NCI-H2107 (cell line): Measurements from ENCODE around the gene SRPK2.
"Not testable (repeated sequence)": the region's sequence is repeated elsewhere in the genome, so short reads cannot be mapped to it uniquely, and the experiment has no call there.

Source experiments
- DNase-seq: peaks from one replicate; lab custom pipeline; 2025; lab: John Stamatoyannopoulos, UW

Gene SRPK2

DNA sequence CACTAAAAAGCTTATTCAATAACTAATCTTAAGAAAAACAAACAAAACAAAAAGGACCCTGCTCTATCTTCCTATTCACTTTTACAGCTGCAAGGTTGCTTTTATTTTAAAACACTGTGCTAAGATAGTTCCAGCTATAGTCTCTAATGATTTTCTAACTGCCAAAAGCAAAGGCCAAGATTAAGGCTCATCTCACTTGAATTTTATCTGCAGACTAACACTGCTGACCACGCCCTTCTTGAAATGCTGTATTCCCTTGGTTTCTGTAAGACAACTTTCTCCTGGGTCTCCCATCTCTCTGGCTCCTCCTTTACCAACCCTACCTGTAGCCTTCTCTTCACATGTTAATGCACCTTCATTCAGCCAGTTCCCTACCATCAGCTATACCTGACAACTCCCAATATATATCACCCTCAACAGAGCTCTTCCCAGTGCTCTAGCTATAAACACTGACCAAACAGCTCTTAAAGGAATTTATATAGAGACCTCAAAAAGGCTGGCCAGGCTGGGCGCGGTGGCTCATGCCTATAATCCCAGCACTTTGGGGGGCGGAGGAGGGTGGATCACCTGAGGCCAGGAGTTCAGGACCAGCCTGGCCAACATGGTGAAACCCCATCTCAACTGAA, 11.7 kb downstream of the SRPK2 start:
- no peak for DNase-seq

DNA sequence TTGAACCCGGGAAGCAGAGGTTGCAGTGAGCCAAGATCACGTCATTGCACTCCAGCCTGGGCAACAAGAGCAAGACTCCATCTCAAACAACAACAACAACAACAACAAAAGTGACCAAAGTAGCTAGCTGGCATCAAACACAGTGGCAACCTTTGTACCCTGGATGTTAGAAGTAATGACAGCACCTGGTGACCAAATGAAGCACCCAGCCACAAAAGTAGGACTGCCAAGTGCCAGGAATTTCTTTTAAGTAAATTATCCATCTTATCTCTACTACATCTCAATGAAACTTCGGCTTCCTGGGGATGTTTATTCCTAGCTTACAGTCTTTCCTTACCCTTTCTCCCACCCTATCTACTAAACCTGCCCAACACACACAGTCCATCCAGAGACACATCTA, 18.8 kb downstream of the SRPK2 start:
- DNase-seq = no peak

DNA sequence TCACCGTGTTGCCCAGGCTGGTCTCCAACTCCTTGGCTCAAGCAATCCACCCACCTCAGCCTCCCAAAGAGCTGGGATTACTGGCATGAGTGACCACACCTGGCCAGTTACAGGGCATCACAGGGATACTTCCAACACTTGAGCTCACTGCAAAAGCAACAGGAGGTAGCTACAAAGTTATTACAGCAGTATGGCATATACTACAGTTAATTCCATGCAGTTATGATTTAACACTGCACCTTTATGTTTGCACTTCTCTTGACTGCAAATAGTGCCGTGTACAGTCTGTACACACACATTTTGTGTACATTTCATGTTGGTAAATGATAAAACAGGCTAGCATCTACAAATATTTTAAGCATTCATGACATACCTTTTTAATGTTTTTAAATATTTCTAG, 21.3 kb downstream of the SRPK2 start:
- no peak for DNase-seq

DNA sequence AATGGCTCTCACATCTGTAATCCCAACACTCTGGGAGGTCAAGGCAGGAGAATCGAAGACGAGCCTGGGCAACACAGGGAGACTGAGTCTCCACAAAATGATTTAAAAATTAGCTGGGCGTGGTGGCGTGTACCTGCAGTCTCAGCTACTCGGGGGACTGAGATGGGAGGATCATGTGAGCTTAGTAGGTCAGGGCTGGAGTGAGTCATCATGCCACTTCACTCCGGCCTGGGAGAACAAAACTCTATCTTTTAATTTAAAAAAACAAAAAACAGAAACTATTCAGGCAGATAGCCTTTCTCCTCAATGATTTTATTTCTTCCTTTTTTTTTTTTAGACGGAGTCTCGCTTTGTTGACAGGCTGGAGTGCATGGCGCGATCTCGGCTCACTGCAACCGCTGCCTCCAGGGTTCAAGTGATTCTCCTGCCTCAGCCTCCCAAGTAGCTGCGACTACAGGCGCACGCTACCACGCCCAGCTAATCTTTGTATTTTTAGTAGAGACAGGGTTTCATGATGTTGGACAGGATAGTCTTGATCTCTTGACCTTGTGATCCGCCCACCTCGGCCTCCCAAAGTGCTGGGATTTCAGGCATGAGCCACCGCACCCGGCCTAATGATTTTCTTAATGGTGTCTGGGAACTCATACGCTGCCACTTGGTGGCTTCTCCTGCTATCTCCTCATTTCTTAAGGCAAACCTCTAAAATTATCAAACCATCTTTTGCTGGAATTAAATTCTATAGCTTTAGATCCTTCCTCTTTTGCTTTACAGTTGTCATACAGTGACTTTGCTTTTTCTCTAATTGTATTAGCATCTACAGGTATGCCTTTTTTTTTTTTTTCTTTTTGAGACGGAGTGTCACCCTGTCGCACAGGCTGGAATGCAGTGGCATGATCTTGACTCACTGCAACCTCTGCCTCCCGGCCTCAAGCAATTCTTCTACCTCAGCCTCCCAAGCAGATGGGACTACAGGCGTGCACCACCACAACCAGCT, 22.9 kb downstream of the SRPK2 start:
- no peak for DNase-seq

DNA sequence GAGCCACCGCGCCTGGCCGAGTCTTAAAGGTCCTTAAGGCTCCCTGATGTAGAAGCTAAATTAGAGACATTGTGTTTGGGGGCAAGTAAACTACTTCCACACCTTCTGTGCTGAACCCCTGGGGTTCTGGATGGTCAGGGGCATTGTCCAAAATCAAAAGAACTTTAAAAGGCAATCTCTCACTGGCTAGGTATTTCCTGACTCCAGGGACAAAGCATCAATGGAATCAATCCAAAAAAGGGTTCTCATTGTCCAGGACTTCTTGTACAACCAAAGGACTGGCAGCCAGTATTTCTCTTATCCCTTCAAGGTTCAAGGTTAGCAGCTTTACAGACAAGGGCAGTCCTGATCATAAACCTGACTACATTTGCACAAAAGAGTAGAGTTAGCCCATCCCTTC, 24.0 kb downstream of the SRPK2 start:
- DNase-seq = no peak

DNA sequence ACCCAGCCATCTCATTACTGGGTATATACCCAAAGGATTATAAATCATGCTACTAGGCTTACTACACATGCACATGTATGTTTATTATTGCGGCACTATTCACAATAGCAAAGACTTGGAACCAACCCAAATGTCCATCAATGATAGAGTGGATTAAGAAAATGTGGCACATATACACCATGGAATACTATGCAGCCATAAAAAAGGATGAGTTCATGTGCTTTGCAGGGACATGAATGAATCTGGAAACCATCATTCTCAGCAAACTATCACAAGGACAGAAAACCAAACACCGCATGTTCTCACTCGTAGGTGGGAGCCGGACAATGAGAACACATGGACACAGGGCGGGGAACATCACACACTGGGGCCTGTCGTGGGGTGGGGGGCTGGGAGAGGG, 25.1 kb downstream of the SRPK2 start:
- DNase-seq = not testable (repeated sequence)

DNA sequence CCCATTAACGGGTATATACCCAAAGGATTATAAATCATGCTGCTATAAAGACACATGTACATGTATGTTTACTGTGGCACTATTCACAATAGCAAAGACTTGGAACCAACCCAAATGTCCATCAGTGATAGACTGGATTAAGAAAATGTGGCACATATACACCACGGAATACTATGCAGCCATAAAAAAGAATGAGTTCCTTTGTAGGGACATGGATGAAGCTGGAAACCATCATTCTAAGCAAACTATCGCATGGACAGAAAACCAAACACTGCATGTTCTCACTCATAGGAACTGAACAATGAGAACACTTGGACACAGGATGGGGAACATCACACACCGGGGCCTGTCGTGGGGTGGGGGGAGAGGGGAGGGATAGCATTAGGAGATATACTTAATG, 26.0 kb downstream of the SRPK2 start:
- not testable (repeated sequence) for DNase-seq

DNA sequence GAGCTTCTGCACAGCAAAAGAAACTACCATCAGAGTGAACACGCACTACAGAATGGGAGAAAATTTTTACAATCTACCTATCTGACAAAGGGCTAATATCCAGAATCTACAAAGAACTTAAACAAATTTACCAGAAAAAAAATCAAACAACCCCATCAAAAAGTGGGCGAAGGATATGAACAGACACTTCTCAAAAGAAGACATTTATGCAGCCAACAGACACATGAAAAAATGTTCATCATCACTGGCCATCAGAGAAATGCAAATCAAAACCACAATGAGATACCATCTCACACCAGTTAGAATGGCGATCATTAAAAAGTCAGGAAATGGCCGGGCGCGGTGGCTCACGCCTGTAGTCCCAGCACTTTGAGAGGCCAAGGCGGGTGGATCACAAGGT, 26.7 kb downstream of the SRPK2 start:
- DNase-seq = not testable (repeated sequence)

DNA sequence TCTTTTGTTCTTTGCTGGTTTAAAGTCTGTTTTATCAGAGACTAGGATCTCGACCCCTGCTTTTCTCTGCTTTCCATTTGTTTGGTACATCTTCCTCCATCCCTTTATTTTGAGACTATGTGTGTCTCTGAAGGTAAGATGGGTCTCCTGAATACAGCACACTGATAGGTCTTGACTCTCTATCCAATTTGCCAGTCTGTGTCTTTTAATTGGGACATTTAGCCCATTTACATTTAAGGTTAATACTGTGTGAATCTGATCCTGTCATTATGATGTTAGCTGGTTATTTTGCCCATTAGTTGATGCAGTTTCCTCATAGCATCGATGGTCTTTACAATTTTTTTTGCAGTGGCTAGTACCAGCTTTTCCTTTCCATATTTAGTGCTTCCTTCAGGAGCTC, 28.6 kb downstream of the SRPK2 start:
- not testable (repeated sequence) for DNase-seq

DNA sequence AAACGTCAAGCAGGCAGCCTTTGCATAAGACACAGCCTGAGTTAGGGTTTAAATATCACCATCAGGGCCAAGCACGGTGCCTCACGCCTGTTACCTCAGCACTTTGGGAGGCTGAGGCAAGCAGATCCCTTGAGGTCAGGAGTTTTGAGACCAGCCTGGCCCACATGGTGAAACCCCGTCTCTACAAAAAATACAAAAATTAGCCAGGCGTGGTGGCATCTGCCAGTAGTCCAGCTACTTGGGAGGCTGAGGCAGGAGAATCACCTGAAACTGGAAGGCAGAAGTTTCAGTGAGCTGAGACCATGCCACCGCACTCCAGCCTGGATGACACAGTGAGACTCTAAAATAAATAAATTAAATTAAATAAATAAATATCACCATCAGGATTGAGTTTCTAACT, 33.0 kb downstream of the SRPK2 start:
- DNase-seq = no peak

DNA sequence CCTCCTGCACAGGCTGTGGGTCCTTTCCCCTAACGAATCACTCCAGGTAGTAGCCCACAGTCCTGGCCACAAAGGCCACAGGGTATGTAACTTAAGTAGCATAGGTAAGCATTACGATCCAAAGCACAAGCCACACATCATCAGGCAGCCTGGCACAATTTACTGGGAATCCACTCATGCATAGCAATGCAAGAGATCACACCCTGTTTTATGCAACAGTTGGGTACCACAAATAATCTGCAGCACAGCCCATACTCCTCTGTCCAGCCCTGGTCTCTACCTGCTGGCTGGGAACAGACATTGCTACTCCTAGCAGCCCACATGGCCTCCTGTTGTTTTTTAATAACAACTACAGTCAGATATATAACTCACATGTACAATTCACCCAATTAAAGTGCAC, 34.3 kb downstream of the SRPK2 start:
- peak; percentile 12 for DNase-seq

DNA sequence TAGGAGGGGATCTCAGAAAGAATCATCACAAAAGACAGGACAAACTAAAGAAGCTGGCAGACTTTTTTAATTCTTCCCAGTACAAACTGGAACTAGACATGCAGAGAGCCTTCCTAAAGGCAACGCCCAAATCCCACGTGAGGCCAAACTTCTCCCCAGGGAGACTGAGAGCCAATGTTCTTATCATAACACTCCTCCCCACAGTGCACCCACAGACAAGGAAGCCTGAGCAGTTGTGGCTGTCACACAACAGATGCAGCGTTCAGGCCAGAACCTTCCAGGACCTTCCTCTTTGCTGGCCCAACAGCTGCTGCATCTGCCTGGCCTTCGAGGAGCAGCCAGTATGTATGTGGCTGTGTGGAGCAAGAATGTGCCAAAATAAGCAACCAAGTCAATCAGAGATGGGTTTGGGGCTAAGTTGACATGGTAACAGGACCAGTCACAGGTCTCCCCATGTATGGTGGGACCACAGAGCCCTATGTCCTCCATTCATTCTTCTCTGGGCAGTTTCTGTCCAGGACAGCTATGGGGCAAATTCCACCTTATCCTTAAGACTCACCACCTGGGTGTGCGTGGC, 34.9 kb downstream of the SRPK2 start:
- DNase-seq = no peak

DNA sequence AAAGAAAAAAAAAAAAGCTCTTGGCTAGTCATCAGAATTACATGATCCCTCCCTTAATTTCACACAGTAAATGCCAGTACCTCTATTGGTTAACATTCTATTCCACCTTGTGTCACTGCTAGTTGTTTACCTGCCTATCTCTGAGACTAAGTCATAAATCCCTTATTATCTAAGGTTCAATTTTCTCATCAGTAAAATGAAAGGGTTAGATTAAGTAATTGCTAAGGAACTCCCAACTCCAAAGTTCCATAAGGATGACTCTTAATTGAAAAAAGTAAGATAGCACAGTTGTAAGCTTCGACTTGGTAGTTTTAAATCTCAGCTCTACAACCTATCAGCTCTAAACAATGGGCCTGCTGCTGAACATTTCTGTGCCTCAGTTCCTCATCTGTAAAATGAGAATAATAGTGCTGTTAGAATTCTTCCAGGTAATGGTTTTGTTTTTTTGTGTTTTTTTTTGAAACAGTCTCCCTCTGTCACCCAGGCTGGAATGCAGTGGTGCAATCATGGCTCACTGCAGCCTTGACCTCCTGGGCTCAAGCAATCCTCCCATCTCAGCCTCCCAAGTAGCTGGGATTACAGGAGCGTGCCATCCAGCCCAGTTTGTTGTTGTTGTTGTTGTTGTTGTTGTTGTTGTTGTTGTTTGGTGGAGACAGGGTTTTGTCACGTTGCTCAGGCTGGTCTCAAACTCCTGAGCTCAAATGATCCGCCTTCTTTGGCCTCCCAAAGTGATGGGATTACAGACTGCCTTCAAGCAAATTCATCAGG, 35.6 kb downstream of the SRPK2 start:
- no peak for DNase-seq

DNA sequence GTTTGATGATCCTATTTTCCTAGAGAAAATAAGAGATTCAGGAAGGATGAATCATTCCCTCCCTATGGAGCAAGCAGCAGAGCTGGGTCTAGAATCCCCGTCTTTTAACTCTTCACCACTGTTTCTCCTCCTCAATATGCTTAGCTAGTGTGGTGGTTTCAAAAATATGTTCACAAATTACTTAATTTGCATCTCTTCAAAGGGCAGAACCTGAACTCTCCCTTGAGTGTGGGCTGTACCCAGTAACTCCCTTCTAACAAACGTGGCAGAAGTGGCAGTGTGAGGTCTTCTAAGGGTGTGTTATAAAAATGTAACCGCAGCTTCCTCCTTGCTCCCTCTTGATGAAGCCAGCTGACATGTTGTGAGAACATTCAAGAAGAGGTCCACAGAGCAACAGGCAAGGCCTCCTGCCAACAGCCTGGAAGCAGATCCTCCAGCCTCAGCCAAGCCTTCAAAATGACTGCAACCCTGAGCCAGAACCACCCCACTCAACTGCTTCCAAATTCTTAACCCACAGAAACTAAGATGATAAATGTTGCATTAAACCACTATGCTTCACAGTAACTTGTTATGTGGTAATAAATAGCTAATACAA, 36.6 kb downstream of the SRPK2 start:
- no peak for DNase-seq

DNA sequence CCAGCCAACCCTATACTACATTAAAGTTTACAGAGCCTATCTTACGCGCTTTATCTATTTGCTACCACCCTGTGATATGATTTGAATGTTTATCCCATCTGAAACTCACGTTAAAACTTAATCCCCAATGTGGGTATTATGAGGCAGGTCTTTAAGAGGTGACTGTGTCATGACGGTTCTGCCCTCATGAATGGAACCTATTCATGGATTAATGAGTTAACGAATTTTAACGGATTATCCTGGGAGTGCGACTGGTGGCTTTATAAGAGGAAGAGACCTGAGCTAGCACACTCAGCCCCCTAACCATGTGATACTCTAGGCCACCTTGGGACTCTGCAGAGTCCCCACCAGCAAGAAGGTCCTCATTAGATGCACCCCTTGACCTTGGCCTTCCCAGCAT, 37.8 kb downstream of the SRPK2 start:
- no peak for DNase-seq

DNA sequence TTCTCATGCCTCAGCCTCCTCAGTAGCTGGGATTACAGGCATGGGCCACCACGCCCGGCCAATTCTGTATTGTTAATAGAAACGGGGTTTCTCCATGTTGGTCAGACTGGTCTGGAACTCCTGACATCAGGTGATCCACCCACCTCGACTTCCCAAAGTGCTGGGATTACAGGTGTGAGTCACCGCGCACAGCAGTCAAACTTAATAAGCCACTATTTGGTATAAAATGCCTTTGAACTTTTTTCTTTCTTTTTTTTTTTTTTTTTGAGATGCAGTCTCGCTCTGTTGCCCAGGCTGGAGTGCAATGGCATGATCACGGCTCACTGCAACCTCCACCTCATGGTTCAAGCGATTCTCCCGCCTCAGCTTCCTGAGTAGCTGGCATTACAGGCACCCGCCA, 40.5 kb downstream of the SRPK2 start:
- DNase-seq = not testable (repeated sequence)

DNA sequence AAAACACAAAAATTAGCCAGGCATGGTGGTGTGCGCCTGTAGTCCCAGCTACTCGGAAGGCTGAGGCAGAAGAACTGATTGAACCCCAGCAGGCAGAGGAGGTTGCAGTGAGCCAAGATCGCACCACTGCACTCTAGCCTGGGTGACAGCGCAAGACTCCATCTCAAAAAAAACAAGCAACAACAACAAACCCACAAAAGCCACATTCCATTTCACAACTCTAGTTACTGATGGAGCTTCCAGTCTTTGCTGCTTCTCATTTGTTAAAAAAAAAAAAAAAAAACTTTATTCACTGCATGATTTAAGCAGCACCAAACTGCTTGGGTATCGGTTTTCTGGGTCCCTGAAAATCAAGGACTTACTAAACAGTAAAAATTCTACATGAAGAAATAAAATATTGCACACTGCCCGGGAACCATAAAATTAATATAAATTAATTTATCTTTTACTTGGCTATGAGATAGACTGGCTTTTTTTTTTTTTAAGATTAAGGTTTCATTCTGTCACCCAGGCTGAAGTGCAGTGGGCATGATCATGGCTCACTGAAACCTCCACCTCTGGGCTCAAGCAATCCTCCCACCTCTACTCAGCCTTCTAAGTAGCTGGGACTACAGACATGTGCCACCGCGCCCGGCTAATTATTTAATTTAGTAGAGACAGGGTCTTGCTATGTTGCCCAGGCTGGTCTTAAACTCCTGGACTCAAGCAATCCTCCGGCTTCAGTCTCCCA, 42.0 kb downstream of the SRPK2 start:
- DNase-seq = no peak

DNA sequence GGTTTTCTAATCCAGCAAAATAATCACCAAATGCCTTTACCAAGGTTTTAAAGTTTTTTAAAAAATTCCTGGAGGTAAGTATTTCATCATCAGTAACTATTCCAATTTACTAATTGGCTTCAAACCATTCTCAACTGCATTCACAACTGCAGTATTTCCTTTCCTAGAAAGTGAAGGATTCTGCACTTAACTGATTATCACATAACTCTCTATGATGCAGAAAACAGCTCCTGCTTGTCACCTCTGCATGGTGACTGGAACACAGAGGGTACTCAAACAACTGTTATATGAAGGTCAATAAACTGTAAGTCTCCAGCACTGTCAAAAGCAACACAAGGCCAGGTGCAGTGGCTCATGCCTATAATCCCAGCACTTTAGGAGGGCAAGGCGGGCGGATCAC, 42.6 kb downstream of the SRPK2 start:
- no peak for DNase-seq

DNA sequence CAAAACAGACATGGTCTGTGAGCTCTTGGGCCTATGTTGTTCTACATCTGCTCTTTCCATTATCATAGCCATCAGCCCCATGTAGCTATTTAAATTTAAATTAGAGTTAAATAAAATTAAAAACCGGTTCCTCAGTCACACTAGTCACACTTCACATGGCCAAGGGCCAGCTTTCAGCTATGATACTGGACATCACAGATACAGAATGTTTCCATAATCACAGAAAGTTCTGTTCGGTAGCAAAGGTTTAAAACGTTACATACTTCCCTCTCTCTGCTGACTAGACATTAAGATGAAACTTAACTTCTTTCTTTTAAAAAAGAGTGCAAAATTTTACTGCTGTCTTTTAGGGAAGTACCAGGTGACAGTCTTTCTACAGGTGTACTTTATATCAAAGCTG, 43.0 kb downstream of the SRPK2 start:
- no peak for DNase-seq

DNA sequence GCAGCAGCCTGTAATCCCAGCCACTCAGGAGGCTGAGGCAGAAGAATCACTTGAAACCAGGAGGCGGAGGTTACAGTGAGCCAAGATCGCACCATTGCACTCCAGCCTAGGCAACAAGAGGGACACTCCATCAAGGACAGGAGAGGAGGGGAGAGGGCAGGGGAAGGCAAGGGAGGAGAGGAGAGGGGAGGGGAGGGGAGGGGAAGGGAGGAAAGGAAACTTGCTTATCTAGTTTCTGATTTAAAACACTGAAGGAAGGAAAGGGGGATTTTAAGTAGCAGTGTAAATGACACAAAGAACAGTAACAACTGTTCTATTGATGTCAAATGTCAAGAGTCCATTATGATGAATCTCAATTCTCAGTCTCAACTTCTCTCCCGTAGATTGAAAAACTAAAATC, 43.7 kb downstream of the SRPK2 start:
- DNase-seq = no peak
